Activated T-helper 17 cell treated with anti-CD3 and anti-CD28 coated beads, Interleukin-2, amount 50 U/mL, for 72 hours (primary cell): Measurements from ENCODE around the gene PHACTR1. TPM values are rescaled to one million over a fixed set of nuclear protein-coding genes. Genes with fewer than 3 reads are reported as not detected.
"Not testable (repeated sequence)": the region's sequence is repeated elsewhere in the genome, so short reads cannot be mapped to it uniquely, and the experiment has no call there.

Experiments used
- ATAC-seq: fragments of 150-1000 bp; cut with Tn5 transposase; replicated peaks from 2 replicates; pipeline ENCODE4 v1.10.0; 2021; ENCODE audit warnings: mild to moderate bottlenecking, moderate library complexity
- H3K27ac Mint-ChIP-seq: one replicate; pipeline ENCODE4 v1.8.0; 2022; ENCODE audit warnings: mixed read lengths
- H3K27me3 Mint-ChIP-seq: one replicate; pipeline ENCODE4 v1.8.0; 2022; ENCODE audit warnings: mixed read lengths
- H3K36me3 Mint-ChIP-seq: one replicate; pipeline ENCODE4 v1.8.0; 2022; ENCODE audit warnings: low read depth, mild to moderate bottlenecking, mixed read lengths
- H3K4me1 Mint-ChIP-seq: one replicate; pipeline ENCODE4 v1.8.0; 2022; ENCODE audit warnings: mixed read lengths
- H3K4me3 Mint-ChIP-seq: one replicate; pipeline ENCODE4 v1.8.0; 2022; ENCODE audit warnings: mild to moderate bottlenecking, mixed read lengths
- H3K9me3 Mint-ChIP-seq: one replicate; pipeline ENCODE4 v1.8.0; 2022; ENCODE audit warnings: mixed read lengths
- total RNA-seq, 2 donors: library from RNA; stranded (reverse); gene quantifications; one replicate each; pipeline ENCODE4 v1.2.3, GENCODE V29; 2022

Gene PHACTR1
- total RNA-seq, 2 donors from 2014 or later: 0.05 to 1.5 TPM

DNA sequence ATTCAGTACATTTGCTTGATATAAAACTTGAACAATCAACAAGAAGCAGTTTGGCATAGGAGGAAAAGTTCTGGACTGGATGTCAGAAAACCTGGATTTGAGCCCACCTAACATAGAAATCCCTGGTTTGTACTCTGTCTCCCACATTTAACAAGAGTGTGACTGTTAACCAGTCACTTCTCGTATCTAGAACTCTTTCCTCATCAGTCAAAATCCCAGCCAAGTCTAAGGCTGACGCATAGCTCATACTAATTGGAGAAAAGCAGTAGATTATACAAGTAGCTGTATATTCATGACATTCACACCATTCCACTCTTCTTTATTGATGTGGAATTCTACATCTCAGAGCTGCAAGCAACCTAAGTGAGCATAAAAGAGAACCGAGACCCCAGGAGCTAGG is 222.7 kb downstream of the PHACTR1 start:
- Mint-ChIP-seq H3K36me3 (no peaks in the 10 kb centered on the region), H3K9me3 (no peaks in the 10 kb centered on the region), H3K4me1 (peaks cover 4% of the 10 kb centered on the region), H3K27me3 (peaks cover 19% of the 10 kb centered on the region), H3K4me3 (no peak overlapping the region), H3K27ac (no peak overlapping the region)
- no peak for ATAC-seq

DNA sequence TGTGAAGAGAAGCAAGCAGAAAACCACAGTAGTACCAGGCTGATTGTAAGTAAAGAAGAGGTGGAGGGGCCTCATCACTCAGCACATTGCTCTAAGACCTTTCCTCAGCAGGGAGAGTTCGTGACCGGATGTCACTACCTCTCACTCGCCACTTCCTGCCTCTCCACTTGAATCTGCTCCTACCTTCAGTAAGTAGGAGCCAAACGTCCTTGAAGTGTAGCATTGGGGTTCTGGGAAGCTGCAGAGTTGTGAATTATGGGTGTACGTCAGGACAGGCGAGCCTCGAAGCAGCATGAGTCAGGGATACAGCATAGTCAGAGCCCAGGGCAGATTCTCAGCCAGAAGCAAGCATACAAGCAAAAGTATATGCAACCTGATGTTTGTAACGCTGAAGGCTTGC is 224.9 kb downstream of the PHACTR1 start:
- peak; percentile 19 for ATAC-seq
- Mint-ChIP-seq H3K36me3 (no peaks in the 10 kb centered on the region), H3K4me1 (peaks cover 4% of the 10 kb centered on the region), H3K27ac (no peak overlapping the region), H3K27me3 (peaks cover 32% of the 10 kb centered on the region), H3K4me3 (peak overlapping the region; percentile 5), H3K9me3 (no peaks in the 10 kb centered on the region)

GRCh38 chr6:12943549-12943948 is 227.0 kb downstream of the PHACTR1 start:
- H3K27ac Mint-ChIP-seq: no peak overlapping the region
- no peaks in the 10 kb centered on the region for H3K9me3 Mint-ChIP-seq
- H3K4me3 Mint-ChIP-seq: no peak overlapping the region
- peaks cover 33% of the 10 kb centered on the region for H3K27me3 Mint-ChIP-seq
- ATAC-seq: no peak
- no peaks in the 10 kb centered on the region for H3K36me3 Mint-ChIP-seq
- H3K4me1 Mint-ChIP-seq: peaks cover 4% of the 10 kb centered on the region

DNA sequence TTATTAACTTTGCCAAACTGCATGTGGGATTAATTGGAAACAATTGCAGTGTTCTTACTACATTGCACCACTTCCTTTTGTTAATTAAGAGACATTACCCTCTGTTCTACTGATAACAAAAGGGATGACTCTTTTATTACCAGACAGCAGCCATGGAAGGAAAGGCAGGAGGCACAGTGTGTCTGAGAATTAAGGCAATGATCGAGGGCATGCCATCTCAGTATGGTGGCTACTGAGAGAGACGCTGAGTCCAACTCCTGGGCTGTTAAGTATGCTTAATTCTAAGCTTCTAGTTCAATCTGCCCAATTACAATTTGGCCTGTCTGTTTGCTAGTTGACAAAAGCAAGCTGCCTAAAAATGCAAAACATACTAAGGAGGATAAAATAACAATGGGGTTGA is 227.4 kb downstream of the PHACTR1 start:
- Mint-ChIP-seq H3K27me3 (peaks cover 30% of the 10 kb centered on the region), H3K4me3 (no peak overlapping the region), H3K9me3 (no peaks in the 10 kb centered on the region), H3K4me1 (peaks cover 4% of the 10 kb centered on the region), H3K27ac (no peak overlapping the region), H3K36me3 (no peaks in the 10 kb centered on the region)
- no peak for ATAC-seq

DNA sequence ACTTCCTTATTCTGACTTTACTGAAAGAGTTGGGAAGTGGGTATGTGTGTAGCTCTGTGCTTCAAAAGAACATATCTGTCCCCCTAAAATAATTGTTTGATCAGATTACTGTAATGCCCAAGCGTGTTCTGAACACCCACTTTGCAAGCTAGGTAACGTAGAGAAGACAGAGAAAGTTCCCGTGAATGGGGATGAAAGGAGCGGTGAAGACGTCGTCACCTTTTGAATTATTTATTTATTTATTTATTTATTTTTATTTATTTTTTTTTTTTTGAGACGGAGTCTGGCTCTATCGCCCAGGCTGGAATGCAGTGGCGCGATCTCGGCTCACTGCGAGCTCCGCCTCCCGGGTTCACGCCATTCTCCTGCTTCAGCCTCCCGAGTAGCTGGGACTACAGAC is 228.0 kb downstream of the PHACTR1 start:
- not testable (repeated sequence) for ATAC-seq, H3K4me1 Mint-ChIP-seq, H3K9me3 Mint-ChIP-seq, H3K27ac Mint-ChIP-seq, H3K36me3 Mint-ChIP-seq, H3K4me3 Mint-ChIP-seq
- H3K27me3 Mint-ChIP-seq: peaks cover 30% of the 10 kb centered on the region

- no peaks in the 10 kb centered on the region for H3K4me1 Mint-ChIP-seq
- peaks cover 30% of the 10 kb centered on the region for H3K27me3 Mint-ChIP-seq
- H3K4me3 Mint-ChIP-seq: no peak overlapping the region
- ATAC-seq: no peak
- H3K27ac Mint-ChIP-seq: no peak overlapping the region
- no peaks in the 10 kb centered on the region for H3K36me3 Mint-ChIP-seq
- H3K9me3 Mint-ChIP-seq: no peaks in the 10 kb centered on the region
Measured at GRCh38 chr6:12947151-12947871, 230.7 kb downstream of the PHACTR1 start.

DNA sequence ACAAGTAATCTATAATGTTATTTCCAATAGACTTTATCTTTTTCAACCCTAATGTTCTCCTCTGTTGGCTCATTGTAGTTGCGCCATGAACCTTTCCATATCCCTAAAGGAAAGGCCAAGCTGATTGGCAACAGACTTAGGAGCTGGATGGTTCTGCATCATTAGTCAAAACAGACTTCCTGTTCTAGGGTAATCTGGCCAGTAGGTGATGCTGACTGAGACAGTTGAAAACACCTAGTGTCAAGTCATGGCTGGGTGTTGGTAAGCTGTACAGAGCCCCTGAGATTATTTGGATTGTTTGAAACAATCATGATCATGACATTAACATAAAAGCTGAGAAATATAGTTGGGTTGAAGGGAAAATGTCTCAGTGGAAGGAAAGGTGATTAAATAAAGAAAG is 231.4 kb downstream of the PHACTR1 start:
- H3K4me3 Mint-ChIP-seq: no peak overlapping the region
- H3K9me3 Mint-ChIP-seq: no peaks in the 10 kb centered on the region
- no peak for ATAC-seq
- no peaks in the 10 kb centered on the region for H3K4me1 Mint-ChIP-seq
- no peaks in the 10 kb centered on the region for H3K36me3 Mint-ChIP-seq
- H3K27me3 Mint-ChIP-seq: peaks cover 28% of the 10 kb centered on the region
- H3K27ac Mint-ChIP-seq: no peak overlapping the region

DNA sequence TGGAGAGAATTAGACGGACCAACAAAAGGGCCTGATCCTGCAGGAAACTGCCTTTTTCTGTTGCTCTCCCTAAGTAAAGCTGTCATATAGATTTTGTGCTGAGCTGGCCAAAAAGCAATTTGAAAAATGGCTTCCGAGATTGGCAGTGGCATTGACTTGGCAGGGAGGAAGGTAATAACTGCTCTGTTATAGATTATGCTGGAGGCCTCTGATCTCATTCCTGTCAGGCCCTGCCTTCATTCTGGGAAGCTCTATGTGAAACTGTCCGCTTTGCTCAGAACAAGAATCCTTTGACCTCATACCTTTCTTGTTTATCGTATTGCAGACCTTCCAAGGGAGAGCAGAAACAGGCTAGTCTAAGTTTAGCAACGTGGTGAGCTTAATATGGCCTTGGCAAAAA is 234.4 kb downstream of the PHACTR1 start:
- no peak overlapping the region for H3K27ac Mint-ChIP-seq
- H3K4me1 Mint-ChIP-seq: peaks cover 3% of the 10 kb centered on the region
- no peak overlapping the region for H3K4me3 Mint-ChIP-seq

GRCh38 chr6:12951415-12951814 is 234.8 kb downstream of the PHACTR1 start:
- peaks cover 7% of the 10 kb centered on the region for H3K4me1 Mint-ChIP-seq
- no peak for ATAC-seq

More for the DNA sequence above, 234.4 kb downstream of the PHACTR1 start:
- ATAC-seq: no peak
- H3K36me3 Mint-ChIP-seq: no peaks in the 10 kb centered on the region
- H3K9me3 Mint-ChIP-seq: no peaks in the 10 kb centered on the region
- H3K27me3 Mint-ChIP-seq: peaks cover 33% of the 10 kb centered on the region

DNA sequence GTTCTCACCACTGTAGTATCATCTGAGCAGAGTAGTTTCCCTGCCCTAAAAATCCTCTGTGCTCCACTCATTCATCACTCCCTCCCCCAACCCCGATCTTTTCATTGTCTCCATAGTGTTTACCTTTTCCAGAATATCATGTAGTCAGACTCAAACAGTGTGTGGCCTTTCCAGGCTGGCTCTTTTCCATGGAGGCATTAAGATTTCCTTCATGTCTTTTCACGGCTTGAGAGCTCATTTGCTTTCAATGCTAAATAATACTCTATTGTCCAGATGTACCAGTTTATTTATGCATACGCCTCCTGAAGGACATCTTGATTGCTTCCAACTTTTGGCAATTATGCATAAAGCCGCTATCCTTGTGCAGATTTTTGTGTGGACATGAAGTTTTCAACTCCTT is 235.8 kb downstream of the PHACTR1 start:
- ATAC-seq: no peak
- Mint-ChIP-seq H3K36me3 (no peaks in the 10 kb centered on the region), H3K9me3 (no peaks in the 10 kb centered on the region), H3K4me3 (no peak overlapping the region), H3K27ac (no peak overlapping the region), H3K27me3 (peaks cover 32% of the 10 kb centered on the region), H3K4me1 (peaks cover 7% of the 10 kb centered on the region)

More at GRCh38 chr6:12951415-12951814, 234.8 kb downstream of the PHACTR1 start:
- Mint-ChIP-seq H3K27me3 (peaks cover 33% of the 10 kb centered on the region), H3K27ac (no peak overlapping the region), H3K9me3 (no peaks in the 10 kb centered on the region), H3K4me3 (no peak overlapping the region), H3K36me3 (no peaks in the 10 kb centered on the region)

DNA sequence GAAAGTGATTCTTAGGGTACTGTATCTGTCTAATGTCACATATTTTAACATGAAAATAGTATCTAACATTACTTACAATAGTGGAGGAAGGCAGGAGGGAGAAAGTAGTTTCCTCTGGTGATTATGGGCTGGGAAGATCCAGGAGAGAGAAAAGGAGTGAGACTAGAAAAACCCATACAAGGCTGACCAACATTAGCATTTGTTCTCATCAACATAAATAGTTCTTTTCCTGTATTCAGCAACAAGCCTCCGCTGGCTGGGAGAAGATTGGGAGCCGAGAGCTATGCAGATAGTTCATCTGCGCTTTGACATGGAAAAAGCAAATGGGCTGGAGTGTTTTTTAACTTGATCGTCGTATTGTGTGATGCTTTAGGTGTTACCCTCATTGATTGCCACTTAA is 239.4 kb downstream of the PHACTR1 start:
- H3K27ac Mint-ChIP-seq: no peak overlapping the region
- peaks cover 39% of the 10 kb centered on the region for H3K27me3 Mint-ChIP-seq
- no peaks in the 10 kb centered on the region for H3K9me3 Mint-ChIP-seq
- H3K4me3 Mint-ChIP-seq: peak overlapping the region; percentile 82
- H3K4me1 Mint-ChIP-seq: peaks cover 19% of the 10 kb centered on the region
- H3K36me3 Mint-ChIP-seq: no peaks in the 10 kb centered on the region
- ATAC-seq: no peak

DNA sequence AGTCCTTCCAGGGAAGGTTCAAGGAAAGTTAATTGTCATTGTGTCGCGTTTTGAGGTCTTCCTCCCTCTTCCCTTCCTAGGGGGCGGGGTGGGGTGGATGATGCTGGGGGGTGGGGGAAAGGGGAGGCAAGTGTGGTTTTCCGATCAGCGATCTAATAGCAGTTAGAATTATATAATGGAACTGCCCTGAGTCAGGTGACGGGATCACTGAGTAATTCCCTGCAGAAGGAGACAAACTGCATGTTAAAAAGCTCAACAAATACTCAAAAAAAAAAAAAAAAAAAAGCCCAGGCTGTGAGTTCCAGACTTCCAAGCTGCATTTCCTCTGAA is 240.4 kb downstream of the PHACTR1 start:
- H3K27ac Mint-ChIP-seq: no peak overlapping the region
- H3K4me1 Mint-ChIP-seq: peaks cover 19% of the 10 kb centered on the region
- ATAC-seq: no peak
- H3K36me3 Mint-ChIP-seq: no peaks in the 10 kb centered on the region
- no peaks in the 10 kb centered on the region for H3K9me3 Mint-ChIP-seq
- peak overlapping the region; percentile 82 for H3K4me3 Mint-ChIP-seq
- H3K27me3 Mint-ChIP-seq: peaks cover 36% of the 10 kb centered on the region

- H3K27ac Mint-ChIP-seq: no peak overlapping the region
- H3K4me3 Mint-ChIP-seq: peak overlapping the region; percentile 82
- no peaks in the 10 kb centered on the region for H3K36me3 Mint-ChIP-seq
- peak; percentile 65 for ATAC-seq
- peaks cover 19% of the 10 kb centered on the region for H3K4me1 Mint-ChIP-seq
- H3K9me3 Mint-ChIP-seq: no peaks in the 10 kb centered on the region
- H3K27me3 Mint-ChIP-seq: peaks cover 32% of the 10 kb centered on the region
Measured at GRCh38 chr6:12957321-12958051, 240.9 kb downstream of the PHACTR1 start.

- Mint-ChIP-seq H3K27me3 (peaks cover 36% of the 10 kb centered on the region), H3K27ac (no peak overlapping the region), H3K4me1 (peaks cover 24% of the 10 kb centered on the region), H3K9me3 (no peaks in the 10 kb centered on the region), H3K4me3 (peak overlapping the region; percentile 82), H3K36me3 (no peaks in the 10 kb centered on the region)
- no peak for ATAC-seq
Measured at GRCh38 chr6:12958052-12958706, 241.6 kb downstream of the PHACTR1 start.

DNA sequence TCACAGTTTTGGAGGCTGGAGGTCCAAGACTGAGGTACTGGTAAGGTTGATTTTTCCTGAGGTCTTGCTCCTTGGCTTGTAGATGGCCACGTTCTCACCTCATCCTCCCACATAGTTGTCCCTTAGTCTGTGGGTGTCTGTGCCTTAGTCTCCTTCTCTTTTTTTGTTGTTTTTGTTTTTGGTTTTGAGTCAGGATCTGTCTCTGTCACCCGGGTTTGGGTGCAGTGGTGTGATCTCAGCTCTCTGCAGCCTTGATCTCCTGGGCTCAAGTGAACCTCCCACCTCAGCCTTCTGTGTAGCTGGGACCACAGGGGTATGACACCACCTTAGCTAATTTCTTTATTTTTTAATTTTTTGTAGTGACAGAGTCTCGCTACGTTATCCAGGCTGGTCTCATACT is 245.2 kb downstream of the PHACTR1 start:
- Mint-ChIP-seq H3K4me3 (no peak overlapping the region), H3K27me3 (peaks cover 34% of the 10 kb centered on the region), H3K36me3 (no peaks in the 10 kb centered on the region), H3K4me1 (peaks cover 17% of the 10 kb centered on the region), H3K27ac (no peak overlapping the region), H3K9me3 (no peaks in the 10 kb centered on the region)
- ATAC-seq: no peak
